IMR-90 (cell line): Measurements from ENCODE around the gene PIN1.

Source experiments
- CHD1 ChIP-seq: IDR thresholded peaks from 2 replicates; pipeline ENCODE4 v1.6.1; 2012; ENCODE audit warnings: low read depth, low read length, improper control_type of control experiment
- FOS ChIP-seq: fragments of 150-350 bp; IDR thresholded peaks from 2 replicates; pipeline ENCODE4 v1.6.1; 2016; ENCODE audit warnings: low read depth, low read length
- MAFK ChIP-seq: IDR thresholded peaks from 2 replicates; pipeline ENCODE4 v1.6.1; 2012; ENCODE audit warnings: low read depth, low read length, improper control_type of control experiment
- MAZ ChIP-seq: IDR thresholded peaks from 2 replicates; pipeline ENCODE4 v1.6.1; 2012; ENCODE audit warnings: low read depth, mild to moderate bottlenecking, low read length, improper control_type of control experiment, moderate library complexity, borderline replicate concordance
- MXI1 ChIP-seq: IDR thresholded peaks from 2 replicates; pipeline ENCODE4 v1.6.1; 2012; ENCODE audit warnings: low read depth, mild to moderate bottlenecking, low read length, moderate library complexity, borderline replicate concordance
- NFE2L2 ChIP-seq: fragments of 150-350 bp; IDR thresholded peaks from 2 replicates; pipeline ENCODE4 v1.6.1; 2016; ENCODE audit warnings: low read depth, mild to moderate bottlenecking, low read length
- POLR2A ChIP-seq: IDR thresholded peaks from 2 replicates; pipeline ENCODE4 v1.6.1; 2012; ENCODE audit warnings: mild to moderate bottlenecking, low read depth, low read length
- RAD21 ChIP-seq: IDR thresholded peaks from 2 replicates; pipeline ENCODE4 v1.6.1; 2012; ENCODE audit warnings: low read length, improper control_type of control experiment
- RCOR1 ChIP-seq: IDR thresholded peaks from 2 replicates; pipeline ENCODE4 v1.6.1; 2012; ENCODE audit warnings: mild to moderate bottlenecking, low read length, improper control_type of control experiment; ENCODE audit not compliant: insufficient replicate concordance
- RFX5 ChIP-seq: IDR thresholded peaks from 2 replicates; pipeline ENCODE4 v1.8.0; 2012; ENCODE audit warnings: low read depth, mild to moderate bottlenecking, low read length, moderate library complexity
- TF ChIP-seq, protein P1 (sequence below): conservative IDR thresholded peaks from 2 replicates; pipeline ENCODE4 v1.5.1; 2012; ENCODE audit warnings: mild to moderate bottlenecking, low read depth, low read length, improper control_type of control experiment
- TF ChIP-seq, protein P2 (sequence below): fragments of 150-350 bp; IDR thresholded peaks from 2 replicates; pipeline ENCODE4 v1.6.1; 2017; ENCODE audit warnings: mild to moderate bottlenecking, antibody characterized with exemption, low read length, low read depth
- TF ChIP-seq, protein P3 (sequence below): fragments of 150-350 bp; IDR thresholded peaks from 2 replicates; pipeline ENCODE4 v1.6.1; 2016; ENCODE audit warnings: low read depth, mild to moderate bottlenecking, low read length, moderate library complexity, borderline replicate concordance

DNA sequence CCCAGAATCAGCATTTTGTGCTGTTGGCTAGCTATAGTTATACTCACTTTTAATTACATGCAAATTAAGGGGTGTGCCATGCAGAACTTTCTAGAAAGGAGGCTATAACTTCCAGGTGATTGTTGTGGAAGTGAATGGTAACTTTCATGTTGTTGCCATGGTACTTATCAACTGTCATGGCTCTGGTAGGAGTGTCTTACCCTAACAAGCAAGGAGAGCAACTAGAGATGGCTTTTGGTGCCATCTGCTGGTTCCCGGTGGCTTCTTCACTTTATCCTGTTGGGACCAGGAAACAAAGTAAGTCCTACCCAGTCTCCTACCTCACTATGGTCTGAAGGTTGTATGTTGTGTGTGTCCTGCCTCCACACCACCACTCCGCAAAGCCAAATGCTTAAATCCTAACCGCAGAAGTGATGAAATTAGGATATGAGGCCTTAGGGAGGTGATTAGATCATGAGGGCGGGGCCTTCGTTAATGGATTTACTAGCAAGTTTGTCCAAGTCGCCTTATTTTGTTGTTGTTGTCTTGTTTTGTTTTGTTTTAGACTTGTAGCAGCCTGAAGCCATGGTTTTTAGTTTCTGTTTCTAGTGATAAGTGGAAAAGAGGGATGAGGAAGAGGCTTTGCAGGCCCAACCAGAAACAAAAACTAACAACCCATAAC is 38.9 kb upstream of the PIN1 start:
- TF ChIP-seq, protein P1, sequence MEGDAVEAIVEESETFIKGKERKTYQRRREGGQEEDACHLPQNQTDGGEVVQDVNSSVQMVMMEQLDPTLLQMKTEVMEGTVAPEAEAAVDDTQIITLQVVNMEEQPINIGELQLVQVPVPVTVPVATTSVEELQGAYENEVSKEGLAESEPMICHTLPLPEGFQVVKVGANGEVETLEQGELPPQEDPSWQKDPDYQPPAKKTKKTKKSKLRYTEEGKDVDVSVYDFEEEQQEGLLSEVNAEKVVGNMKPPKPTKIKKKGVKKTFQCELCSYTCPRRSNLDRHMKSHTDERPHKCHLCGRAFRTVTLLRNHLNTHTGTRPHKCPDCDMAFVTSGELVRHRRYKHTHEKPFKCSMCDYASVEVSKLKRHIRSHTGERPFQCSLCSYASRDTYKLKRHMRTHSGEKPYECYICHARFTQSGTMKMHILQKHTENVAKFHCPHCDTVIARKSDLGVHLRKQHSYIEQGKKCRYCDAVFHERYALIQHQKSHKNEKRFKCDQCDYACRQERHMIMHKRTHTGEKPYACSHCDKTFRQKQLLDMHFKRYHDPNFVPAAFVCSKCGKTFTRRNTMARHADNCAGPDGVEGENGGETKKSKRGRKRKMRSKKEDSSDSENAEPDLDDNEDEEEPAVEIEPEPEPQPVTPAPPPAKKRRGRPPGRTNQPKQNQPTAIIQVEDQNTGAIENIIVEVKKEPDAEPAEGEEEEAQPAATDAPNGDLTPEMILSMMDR = peak; percentile 92
- TF ChIP-seq RCOR1 = no peak
- TF ChIP-seq, protein P2, sequence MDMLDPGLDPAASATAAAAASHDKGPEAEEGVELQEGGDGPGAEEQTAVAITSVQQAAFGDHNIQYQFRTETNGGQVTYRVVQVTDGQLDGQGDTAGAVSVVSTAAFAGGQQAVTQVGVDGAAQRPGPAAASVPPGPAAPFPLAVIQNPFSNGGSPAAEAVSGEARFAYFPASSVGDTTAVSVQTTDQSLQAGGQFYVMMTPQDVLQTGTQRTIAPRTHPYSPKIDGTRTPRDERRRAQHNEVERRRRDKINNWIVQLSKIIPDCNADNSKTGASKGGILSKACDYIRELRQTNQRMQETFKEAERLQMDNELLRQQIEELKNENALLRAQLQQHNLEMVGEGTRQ = no peak
- no peak for TF ChIP-seq NFE2L2
- TF ChIP-seq POLR2A = no peak
- TF ChIP-seq RAD21 = peak; percentile 91
- TF ChIP-seq MAFK = no peak
- no peak for TF ChIP-seq CHD1
- TF ChIP-seq MAZ = no peak
- TF ChIP-seq FOS = no peak
- no peak for TF ChIP-seq RFX5
- TF ChIP-seq MXI1 = no peak
- TF ChIP-seq, protein P3, sequence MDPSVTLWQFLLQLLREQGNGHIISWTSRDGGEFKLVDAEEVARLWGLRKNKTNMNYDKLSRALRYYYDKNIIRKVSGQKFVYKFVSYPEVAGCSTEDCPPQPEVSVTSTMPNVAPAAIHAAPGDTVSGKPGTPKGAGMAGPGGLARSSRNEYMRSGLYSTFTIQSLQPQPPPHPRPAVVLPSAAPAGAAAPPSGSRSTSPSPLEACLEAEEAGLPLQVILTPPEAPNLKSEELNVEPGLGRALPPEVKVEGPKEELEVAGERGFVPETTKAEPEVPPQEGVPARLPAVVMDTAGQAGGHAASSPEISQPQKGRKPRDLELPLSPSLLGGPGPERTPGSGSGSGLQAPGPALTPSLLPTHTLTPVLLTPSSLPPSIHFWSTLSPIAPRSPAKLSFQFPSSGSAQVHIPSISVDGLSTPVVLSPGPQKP = no peak
